T-helper 1 cell (primary cell): ENCODE results near the gene RAP2A.

Experiments
- DNase-seq, 5 donors: peaks; one replicate each; pipeline ENCODE4 v3.0.0-alpha.2; 2012 to 2020

Gene RAP2A

GRCh38 chr13:97496511-97496910, 62.5 kb downstream of the RAP2A start:
- DNase-seq: no peak

- no peak for DNase-seq
Observed at GRCh38 chr13:97497400-97497799, 63.4 kb downstream of the RAP2A start.

GRCh38 chr13:97498419-97498818, 64.5 kb downstream of the RAP2A start:
- DNase-seq: no peak

- no peak for DNase-seq
Observed at GRCh38 chr13:97499181-97499580, 65.2 kb downstream of the RAP2A start.

- DNase-seq: no peak
Observed at GRCh38 chr13:97502181-97502580, 68.2 kb downstream of the RAP2A start.

- DNase-seq: no peak
Observed at GRCh38 chr13:97502706-97503105, 68.7 kb downstream of the RAP2A start.

- DNase-seq: no peak
Observed at GRCh38 chr13:97505017-97505416, 71.0 kb downstream of the RAP2A start.

- DNase-seq: no peak
Observed at GRCh38 chr13:97506511-97506910, 72.5 kb downstream of the RAP2A start.

- no peak for DNase-seq
Observed at GRCh38 chr13:97512732-97513131, 78.8 kb downstream of the RAP2A start.

GRCh38 chr13:97515643-97516042, 81.7 kb downstream of the RAP2A start:
- no peak for DNase-seq

GRCh38 chr13:97517967-97518366, 84.0 kb downstream of the RAP2A start:
- no peak for DNase-seq
